GM23338 (cell line): Measurements from ENCODE around the gene DEFB127. TPM values are rescaled to one million over a fixed set of nuclear protein-coding genes. Genes with fewer than 3 reads are reported as not detected.
"Not testable (repeated sequence)": the region's sequence is repeated elsewhere in the genome, so short reads cannot be mapped to it uniquely, and the experiment has no call there.

Experiments
- ATAC-seq: fragments of 200-7000 bp; cut with Tn5 transposase; 3 replicates; pipeline ENCODE4 v1.9.1; 2020
- DNase-seq: peaks from one replicate; pipeline ENCODE4 v3.0.0-alpha.2; 2015; ENCODE audit warnings: low spot score
- H2AFZ ChIP-seq: fragments of 200-600 bp; sonication (generic); 2 replicates; pipeline ENCODE4 v1.8.0; 2016; ENCODE audit warnings: antibody characterized with exemption, mild to moderate bottlenecking, moderate library complexity
- H3F3A ChIP-seq: fragments of 200-600 bp; sonication (generic); replicated peaks from 2 replicates; pipeline ENCODE4 v1.8.0; 2017; ENCODE audit warnings: antibody characterized with exemption, mixed run types, low read depth
- H3K27ac ChIP-seq: fragments of 200-600 bp; sonication (generic); 2 replicates; pipeline ENCODE4 v1.6.1; 2016; ENCODE audit warnings: low read depth
- H3K27me3 ChIP-seq: fragments of 200-600 bp; sonication (generic); 2 replicates; pipeline ENCODE4 v1.8.0; 2016; ENCODE audit warnings: mild to moderate bottlenecking, mixed run types, moderate library complexity; ENCODE audit not compliant: insufficient read depth
- H3K36me3 ChIP-seq: fragments of 200-600 bp; sonication (generic); 2 replicates; pipeline ENCODE4 v1.8.0; 2016; ENCODE audit warnings: mild to moderate bottlenecking; ENCODE audit not compliant: insufficient read depth
- H3K4me1 ChIP-seq: fragments of 200-600 bp; sonication (generic); 2 replicates; pipeline ENCODE4 v1.8.0; 2016; ENCODE audit warnings: mild to moderate bottlenecking, moderate library complexity; ENCODE audit not compliant: insufficient read depth
- H3K4me2 ChIP-seq: fragments of 200-600 bp; sonication (generic); 2 replicates; pipeline ENCODE4 v1.7.1; 2017; ENCODE audit warnings: mixed run types
- H3K4me3 ChIP-seq: fragments of 200-600 bp; sonication (generic); 2 replicates; pipeline ENCODE4 v1.6.1; 2016; ENCODE audit warnings: mixed run types
- H3K79me2 ChIP-seq: fragments of 200-600 bp; sonication (generic); replicated peaks from 2 replicates; pipeline ENCODE4 v1.8.0; 2017; ENCODE audit warnings: mild to moderate bottlenecking; ENCODE audit not compliant: insufficient read depth
- H3K9me2 ChIP-seq: fragments of 200-600 bp; sonication (generic); 2 replicates; pipeline ENCODE4 v1.8.0; 2017; ENCODE audit not compliant: insufficient read depth
- H4K20me1 ChIP-seq: fragments of 200-600 bp; sonication (generic); replicated peaks from 2 replicates; pipeline ENCODE4 v1.8.0; 2017; ENCODE audit warnings: mild to moderate bottlenecking; ENCODE audit not compliant: insufficient read depth
- H3K27ac Mint-ChIP-seq: 2 replicates; pipeline ENCODE4 v1.8.0; 2020; ENCODE audit warnings: inconsistent platforms, mild to moderate bottlenecking, moderate library complexity, mixed read lengths
- H3K27me3 Mint-ChIP-seq: 3 replicates; pipeline ENCODE4 v1.8.0; 2022; ENCODE audit warnings: low read depth, mild to moderate bottlenecking, moderate library complexity, mixed read lengths, inconsistent platforms; ENCODE audit not compliant: insufficient read depth, poor library complexity
- H3K36me3 Mint-ChIP-seq: 3 replicates; pipeline ENCODE4 v1.8.0; 2021; ENCODE audit warnings: low read depth, mild to moderate bottlenecking, inconsistent platforms, moderate library complexity, mixed read lengths
- H3K4me1 Mint-ChIP-seq: 3 replicates; pipeline ENCODE4 v1.8.0; 2020; ENCODE audit warnings: mild to moderate bottlenecking, inconsistent platforms, mixed read lengths
- H3K4me3 Mint-ChIP-seq: 3 replicates; pipeline ENCODE4 v1.8.0; 2021; ENCODE audit warnings: moderate library complexity, mild to moderate bottlenecking, inconsistent platforms, mixed read lengths
- H3K9me3 Mint-ChIP-seq: 3 replicates; pipeline ENCODE4 v1.8.0; 2020; ENCODE audit warnings: moderate library complexity, mild to moderate bottlenecking, inconsistent platforms, mixed read lengths
- EZH2 ChIP-seq: fragments of 200-600 bp; sonication (generic); IDR thresholded peaks from one replicate; pipeline ENCODE4 v1.8.0; 2017; ENCODE audit warnings: antibody characterized with exemption, mild to moderate bottlenecking, low read depth; ENCODE audit not compliant: unreplicated experiment
- EZH2phosphoT487 ChIP-seq: fragments of 200-600 bp; sonication (generic); IDR thresholded peaks from one replicate; pipeline ENCODE4 v1.8.1; 2018; ENCODE audit warnings: antibody characterized with exemption; ENCODE audit not compliant: unreplicated experiment
- NANOG ChIP-seq: IDR thresholded peaks from 2 replicates; pipeline ENCODE4 v1.6.1; 2016; ENCODE audit warnings: antibody characterized with exemption, borderline replicate concordance
- STAT1 ChIP-seq: IDR thresholded peaks from one replicate; pipeline ENCODE4 v1.6.1; 2016; ENCODE audit warnings: antibody characterized with exemption; ENCODE audit not compliant: unreplicated experiment
- ZNF114 ChIP-seq: fragments of 250-450 bp; sonication (Bioruptor Pico); IDR thresholded peaks from 2 replicates; pipeline ENCODE4 v1.5.0; 2020; ENCODE audit warnings: mild to moderate bottlenecking, moderate library complexity
- ZNF331 ChIP-seq: fragments of 250-450 bp; sonication (Bioruptor Pico); IDR thresholded peaks from 2 replicates; pipeline ENCODE4 v1.5.0; 2020; ENCODE audit warnings: low read depth, mild to moderate bottlenecking, moderate library complexity
- polyA plus RNA-seq: library from polyadenylated mRNA; unstranded; fragments of >200 nt; fragmentation: Nextera tagmentation; extraction: Ambion mirVana; gene quantifications from 2 replicates; pipeline ENCODE4 v1.2.1, GENCODE V29; 2016
- total RNA-seq: library from RNA; depleted of rRNA; stranded (reverse); fragments of >200 nt; shearing (Covaris generic); gene quantifications from 2 replicates; pipeline ENCODE4 v1.2.3, GENCODE V29; 2014
- TF ChIP-seq, protein P1 (sequence below): IDR thresholded peaks from 2 replicates; pipeline ENCODE4 v1.6.1; 2016; ENCODE audit warnings: antibody characterized with exemption
- TF ChIP-seq, protein P2 (sequence below): IDR thresholded peaks from one replicate; pipeline ENCODE4 v1.6.1; 2018; ENCODE audit warnings: antibody characterized with exemption; ENCODE audit not compliant: unreplicated experiment
- TF ChIP-seq, protein P3 (sequence below): fragments of 250-450 bp; sonication (Bioruptor Pico); IDR thresholded peaks from 2 replicates; pipeline ENCODE4 v1.5.0; 2020; ENCODE audit warnings: mild to moderate bottlenecking, moderate library complexity

Gene DEFB127
- total and polyA plus RNA-seq, 2 experiments from 2014 or later, result not detected

DNA sequence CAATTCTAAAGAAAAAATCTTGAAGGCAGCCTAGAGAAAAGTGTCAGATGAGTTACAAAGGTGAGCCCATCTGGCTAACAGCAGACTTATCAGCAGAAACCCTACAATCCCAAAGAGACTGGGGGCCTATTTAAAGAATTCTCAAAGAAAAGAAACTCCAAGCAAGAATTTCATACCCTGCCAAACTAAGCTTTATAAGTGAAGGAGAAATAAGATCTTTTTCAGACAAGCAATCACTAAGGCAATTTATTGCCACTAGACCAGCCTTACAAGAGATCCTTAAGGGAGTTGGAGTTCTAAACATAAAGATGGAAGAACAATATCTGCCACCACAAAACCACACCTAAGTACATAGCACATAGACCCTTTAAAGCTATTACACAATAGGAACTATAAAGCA lies 39.7 kb upstream of the DEFB127 start:
- no peak overlapping the region for H2AFZ ChIP-seq
- ATAC-seq (no peak), DNase-seq (no peak)
- TF ChIP-seq, protein P1, sequence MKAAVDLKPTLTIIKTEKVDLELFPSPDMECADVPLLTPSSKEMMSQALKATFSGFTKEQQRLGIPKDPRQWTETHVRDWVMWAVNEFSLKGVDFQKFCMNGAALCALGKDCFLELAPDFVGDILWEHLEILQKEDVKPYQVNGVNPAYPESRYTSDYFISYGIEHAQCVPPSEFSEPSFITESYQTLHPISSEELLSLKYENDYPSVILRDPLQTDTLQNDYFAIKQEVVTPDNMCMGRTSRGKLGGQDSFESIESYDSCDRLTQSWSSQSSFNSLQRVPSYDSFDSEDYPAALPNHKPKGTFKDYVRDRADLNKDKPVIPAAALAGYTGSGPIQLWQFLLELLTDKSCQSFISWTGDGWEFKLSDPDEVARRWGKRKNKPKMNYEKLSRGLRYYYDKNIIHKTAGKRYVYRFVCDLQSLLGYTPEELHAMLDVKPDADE, result no peak
- TF ChIP-seq, protein P2, sequence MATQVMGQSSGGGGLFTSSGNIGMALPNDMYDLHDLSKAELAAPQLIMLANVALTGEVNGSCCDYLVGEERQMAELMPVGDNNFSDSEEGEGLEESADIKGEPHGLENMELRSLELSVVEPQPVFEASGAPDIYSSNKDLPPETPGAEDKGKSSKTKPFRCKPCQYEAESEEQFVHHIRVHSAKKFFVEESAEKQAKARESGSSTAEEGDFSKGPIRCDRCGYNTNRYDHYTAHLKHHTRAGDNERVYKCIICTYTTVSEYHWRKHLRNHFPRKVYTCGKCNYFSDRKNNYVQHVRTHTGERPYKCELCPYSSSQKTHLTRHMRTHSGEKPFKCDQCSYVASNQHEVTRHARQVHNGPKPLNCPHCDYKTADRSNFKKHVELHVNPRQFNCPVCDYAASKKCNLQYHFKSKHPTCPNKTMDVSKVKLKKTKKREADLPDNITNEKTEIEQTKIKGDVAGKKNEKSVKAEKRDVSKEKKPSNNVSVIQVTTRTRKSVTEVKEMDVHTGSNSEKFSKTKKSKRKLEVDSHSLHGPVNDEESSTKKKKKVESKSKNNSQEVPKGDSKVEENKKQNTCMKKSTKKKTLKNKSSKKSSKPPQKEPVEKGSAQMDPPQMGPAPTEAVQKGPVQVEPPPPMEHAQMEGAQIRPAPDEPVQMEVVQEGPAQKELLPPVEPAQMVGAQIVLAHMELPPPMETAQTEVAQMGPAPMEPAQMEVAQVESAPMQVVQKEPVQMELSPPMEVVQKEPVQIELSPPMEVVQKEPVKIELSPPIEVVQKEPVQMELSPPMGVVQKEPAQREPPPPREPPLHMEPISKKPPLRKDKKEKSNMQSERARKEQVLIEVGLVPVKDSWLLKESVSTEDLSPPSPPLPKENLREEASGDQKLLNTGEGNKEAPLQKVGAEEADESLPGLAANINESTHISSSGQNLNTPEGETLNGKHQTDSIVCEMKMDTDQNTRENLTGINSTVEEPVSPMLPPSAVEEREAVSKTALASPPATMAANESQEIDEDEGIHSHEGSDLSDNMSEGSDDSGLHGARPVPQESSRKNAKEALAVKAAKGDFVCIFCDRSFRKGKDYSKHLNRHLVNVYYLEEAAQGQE, result no peak
- no peak for TF ChIP-seq EZH2phosphoT487
- TF ChIP-seq, protein P3, sequence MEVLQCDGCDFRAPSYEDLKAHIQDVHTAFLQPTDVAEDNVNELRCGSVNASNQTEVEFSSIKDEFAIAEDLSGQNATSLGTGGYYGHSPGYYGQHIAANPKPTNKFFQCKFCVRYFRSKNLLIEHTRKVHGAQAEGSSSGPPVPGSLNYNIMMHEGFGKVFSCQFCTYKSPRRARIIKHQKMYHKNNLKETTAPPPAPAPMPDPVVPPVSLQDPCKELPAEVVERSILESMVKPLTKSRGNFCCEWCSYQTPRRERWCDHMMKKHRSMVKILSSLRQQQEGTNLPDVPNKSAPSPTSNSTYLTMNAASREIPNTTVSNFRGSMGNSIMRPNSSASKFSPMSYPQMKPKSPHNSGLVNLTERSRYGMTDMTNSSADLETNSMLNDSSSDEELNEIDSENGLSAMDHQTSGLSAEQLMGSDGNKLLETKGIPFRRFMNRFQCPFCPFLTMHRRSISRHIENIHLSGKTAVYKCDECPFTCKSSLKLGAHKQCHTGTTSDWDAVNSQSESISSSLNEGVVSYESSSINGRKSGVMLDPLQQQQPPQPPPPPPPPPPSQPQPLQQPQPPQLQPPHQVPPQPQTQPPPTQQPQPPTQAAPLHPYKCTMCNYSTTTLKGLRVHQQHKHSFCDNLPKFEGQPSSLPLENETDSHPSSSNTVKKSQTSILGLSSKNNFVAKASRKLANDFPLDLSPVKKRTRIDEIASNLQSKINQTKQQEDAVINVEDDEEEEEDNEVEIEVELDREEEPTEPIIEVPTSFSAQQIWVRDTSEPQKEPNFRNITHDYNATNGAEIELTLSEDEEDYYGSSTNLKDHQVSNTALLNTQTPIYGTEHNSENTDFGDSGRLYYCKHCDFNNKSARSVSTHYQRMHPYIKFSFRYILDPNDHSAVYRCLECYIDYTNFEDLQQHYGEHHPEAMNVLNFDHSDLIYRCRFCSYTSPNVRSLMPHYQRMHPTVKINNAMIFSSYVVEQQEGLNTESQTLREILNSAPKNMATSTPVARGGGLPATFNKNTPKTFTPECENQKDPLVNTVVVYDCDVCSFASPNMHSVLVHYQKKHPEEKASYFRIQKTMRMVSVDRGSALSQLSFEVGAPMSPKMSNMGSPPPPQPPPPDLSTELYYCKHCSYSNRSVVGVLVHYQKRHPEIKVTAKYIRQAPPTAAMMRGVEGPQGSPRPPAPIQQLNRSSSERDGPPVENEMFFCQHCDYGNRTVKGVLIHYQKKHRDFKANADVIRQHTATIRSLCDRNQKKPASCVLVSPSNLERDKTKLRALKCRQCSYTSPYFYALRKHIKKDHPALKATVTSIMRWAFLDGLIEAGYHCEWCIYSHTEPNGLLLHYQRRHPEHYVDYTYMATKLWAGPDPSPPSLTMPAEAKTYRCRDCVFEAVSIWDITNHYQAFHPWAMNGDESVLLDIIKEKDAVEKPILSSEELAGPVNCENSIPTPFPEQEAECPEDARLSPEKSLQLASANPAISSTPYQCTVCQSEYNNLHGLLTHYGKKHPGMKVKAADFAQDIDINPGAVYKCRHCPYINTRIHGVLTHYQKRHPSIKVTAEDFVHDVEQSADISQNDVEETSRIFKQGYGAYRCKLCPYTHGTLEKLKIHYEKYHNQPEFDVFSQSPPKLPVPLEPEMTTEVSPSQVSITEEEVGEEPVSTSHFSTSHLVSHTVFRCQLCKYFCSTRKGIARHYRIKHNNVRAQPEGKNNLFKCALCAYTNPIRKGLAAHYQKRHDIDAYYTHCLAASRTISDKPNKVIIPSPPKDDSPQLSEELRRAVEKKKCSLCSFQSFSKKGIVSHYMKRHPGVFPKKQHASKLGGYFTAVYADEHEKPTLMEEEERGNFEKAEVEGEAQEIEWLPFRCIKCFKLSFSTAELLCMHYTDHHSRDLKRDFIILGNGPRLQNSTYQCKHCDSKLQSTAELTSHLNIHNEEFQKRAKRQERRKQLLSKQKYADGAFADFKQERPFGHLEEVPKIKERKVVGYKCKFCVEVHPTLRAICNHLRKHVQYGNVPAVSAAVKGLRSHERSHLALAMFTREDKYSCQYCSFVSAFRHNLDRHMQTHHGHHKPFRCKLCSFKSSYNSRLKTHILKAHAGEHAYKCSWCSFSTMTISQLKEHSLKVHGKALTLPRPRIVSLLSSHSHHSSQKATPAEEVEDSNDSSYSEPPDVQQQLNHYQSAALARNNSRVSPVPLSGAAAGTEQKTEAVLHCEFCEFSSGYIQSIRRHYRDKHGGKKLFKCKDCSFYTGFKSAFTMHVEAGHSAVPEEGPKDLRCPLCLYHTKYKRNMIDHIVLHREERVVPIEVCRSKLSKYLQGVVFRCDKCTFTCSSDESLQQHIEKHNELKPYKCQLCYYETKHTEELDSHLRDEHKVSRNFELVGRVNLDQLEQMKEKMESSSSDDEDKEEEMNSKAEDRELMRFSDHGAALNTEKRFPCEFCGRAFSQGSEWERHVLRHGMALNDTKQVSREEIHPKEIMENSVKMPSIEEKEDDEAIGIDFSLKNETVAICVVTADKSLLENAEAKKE (CRISPR knock-in tag), result no peak
- TF ChIP-seq STAT1, result no peak
- TF ChIP-seq ZNF331, result no peak
- no peak for TF ChIP-seq ZNF114 (CRISPR knock-in tag)
- no peak for TF ChIP-seq NANOG
- no peak for TF ChIP-seq EZH2
- H3F3A ChIP-seq, result no peaks in the 10 kb centered on the region
- H4K20me1 ChIP-seq, result no peaks in the 10 kb centered on the region
- no peak overlapping the region for H3K4me2 ChIP-seq
- H3K27me3 ChIP-seq, result peaks cover 11% of the 10 kb centered on the region; the same call in 1 of the 2 replicates
- Mint-ChIP-seq H3K27ac (no peak overlapping the region), H3K4me3 (no peak overlapping the region), H3K4me1 (no peaks in the 10 kb centered on the region), H3K27me3 (peaks cover 3% of the 10 kb centered on the region), H3K36me3 (no peaks in the 10 kb centered on the region), H3K9me3 (no peaks in the 10 kb centered on the region; the same call in 2 of the 3 replicates)
- H3K36me3 ChIP-seq, result no peaks in the 10 kb centered on the region
- H3K4me3 ChIP-seq, result no peak overlapping the region
- H3K4me1 ChIP-seq, result no peaks in the 10 kb centered on the region
- no peaks in the 10 kb centered on the region for H3K79me2 ChIP-seq
- no peak overlapping the region for H3K27ac ChIP-seq
- H3K9me2 ChIP-seq, result no peaks in the 10 kb centered on the region

DNA sequence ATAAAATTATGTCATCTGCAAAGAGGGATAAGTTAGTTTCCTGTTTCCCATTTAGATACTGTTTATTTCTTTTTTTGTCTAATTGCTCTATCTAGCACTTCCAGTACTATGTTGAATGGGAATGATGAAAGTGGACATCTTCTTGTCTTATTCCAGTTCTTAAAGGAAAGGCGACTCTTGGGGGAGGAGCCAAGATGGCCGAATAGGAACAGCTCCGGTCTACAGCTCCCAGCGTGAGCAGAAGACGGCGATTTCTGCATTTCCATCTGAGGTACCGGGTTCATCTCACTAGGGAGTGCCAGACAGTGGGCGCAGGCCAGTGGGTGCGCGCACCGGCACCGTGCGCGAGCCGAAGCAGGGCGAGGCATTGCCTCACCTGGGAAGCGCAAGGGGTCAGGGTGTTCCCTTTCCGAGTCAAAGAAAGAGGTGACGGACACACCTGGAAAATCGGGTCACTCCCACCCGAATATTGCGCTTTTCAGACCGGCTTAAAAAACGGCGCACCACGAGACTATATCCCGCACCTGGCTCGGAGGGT lies 27.4 kb upstream of the DEFB127 start:
- not testable (repeated sequence) for H3K36me3 Mint-ChIP-seq, H3K27ac Mint-ChIP-seq, H3F3A ChIP-seq, H3K4me2 ChIP-seq, H3K27me3 Mint-ChIP-seq, H3K27me3 ChIP-seq, H4K20me1 ChIP-seq, H3K9me2 ChIP-seq, H3K4me3 ChIP-seq, H3K79me2 ChIP-seq, H3K36me3 ChIP-seq, ATAC-seq, H3K4me1 ChIP-seq, H3K4me1 Mint-ChIP-seq, H3K9me3 Mint-ChIP-seq, H3K27ac ChIP-seq
- 0 out of 3 replicates have a peak overlapping the region, but pooled peaks have one; percentile 19 for H3K4me3 Mint-ChIP-seq
- DNase-seq, result peak; percentile 14
- 0 out of 2 replicates have a peak overlapping the region, but pooled peaks have one; percentile 1 for H2AFZ ChIP-seq
